GM12891 (cell line): ENCODE results near the gene EXOC4.

ENCODE experiments used
- DNase-seq: peaks from one replicate; pipeline ENCODE4 v3.0.0; 2011; ENCODE audit warnings: low spot score; ENCODE audit not compliant: insufficient read length
- FAIRE-seq: peaks from 2 replicates; lab custom pipeline; 2011; peaks lifted over from hg19 to GRCh38; lab: Jason Lieb, UNC
- PAX5 ChIP-seq: IDR thresholded peaks from 2 replicates; pipeline ENCODE4 v1.6.1; 2011; ENCODE audit warnings: low read length, moderate library complexity, mild to moderate bottlenecking; ENCODE audit not compliant: insufficient read depth, severe bottlenecking
- POLR2A ChIP-seq: IDR thresholded peaks from 2 replicates; pipeline ENCODE4 v1.6.1; 2011; ENCODE audit warnings: low read depth, low read length, control low read depth
- POLR2AphosphoS5 ChIP-seq: IDR thresholded peaks from 2 replicates; pipeline ENCODE4 v1.6.1; 2011; ENCODE audit warnings: low read depth, low read length, control low read depth
- POU2F2 ChIP-seq: IDR thresholded peaks from 2 replicates; pipeline ENCODE4 v1.6.1; 2011; ENCODE audit warnings: low read depth, mild to moderate bottlenecking, control low read depth, low read length, moderate library complexity
- SPI1 ChIP-seq: IDR thresholded peaks from 2 replicates; pipeline ENCODE4 v1.6.1; 2011; ENCODE audit warnings: low read depth, low read length, control low read depth
- TAF1 ChIP-seq: IDR thresholded peaks from 2 replicates; pipeline ENCODE4 v1.6.1; 2011; ENCODE audit warnings: low read depth, low read length, control low read depth

The EXOC4 gene

GRCh38 chr7:133819695-133820094, 566.8 kb downstream of the EXOC4 start:
- TF ChIP-seq PAX5, result no peak
- TF ChIP-seq POLR2AphosphoS5, result no peak
- no peak for TF ChIP-seq POU2F2
- TF ChIP-seq SPI1, result no peak
- TF ChIP-seq POLR2A, result no peak
- no peak for TF ChIP-seq TAF1
- FAIRE-seq (no peak), DNase-seq (no peak)

- TF ChIP-seq POU2F2, result no peak
- no peak for TF ChIP-seq POLR2AphosphoS5
- TF ChIP-seq SPI1, result no peak
- TF ChIP-seq POLR2A, result no peak
- no peak for TF ChIP-seq PAX5
- no peak for TF ChIP-seq TAF1
- no peak for DNase-seq
Measured at GRCh38 chr7:133820584-133820983, 567.7 kb downstream of the EXOC4 start.

GRCh38 chr7:133821171-133821570, 568.3 kb downstream of the EXOC4 start:
- no peak for TF ChIP-seq POLR2A
- TF ChIP-seq POU2F2, result no peak
- no peak for TF ChIP-seq POLR2AphosphoS5
- no peak for TF ChIP-seq PAX5
- TF ChIP-seq SPI1, result no peak
- no peak for TF ChIP-seq TAF1
- DNase-seq (no peak), FAIRE-seq (no peak)

More at GRCh38 chr7:133820584-133820983, 567.7 kb downstream of the EXOC4 start:
- no peak for FAIRE-seq

- no peak for DNase-seq
- TF ChIP-seq POLR2AphosphoS5 (no peak), POU2F2 (no peak), PAX5 (no peak), SPI1 (no peak), POLR2A (no peak), TAF1 (no peak)
- FAIRE-seq, result no peak
Measured at GRCh38 chr7:133822001-133822641, 569.2 kb downstream of the EXOC4 start.

- FAIRE-seq (no peak), DNase-seq (no peak)
- no peak for TF ChIP-seq SPI1
- TF ChIP-seq POLR2A, result no peak
- no peak for TF ChIP-seq POLR2AphosphoS5
- no peak for TF ChIP-seq TAF1
- TF ChIP-seq PAX5, result no peak
- TF ChIP-seq POU2F2, result no peak
Measured at GRCh38 chr7:133822868-133823552, 570.1 kb downstream of the EXOC4 start.

GRCh38 chr7:133824132-133824531, 571.3 kb downstream of the EXOC4 start:
- TF ChIP-seq SPI1, result no peak
- TF ChIP-seq POU2F2, result no peak
- no peak for TF ChIP-seq TAF1
- TF ChIP-seq PAX5, result no peak
- no peak for TF ChIP-seq POLR2A
- TF ChIP-seq POLR2AphosphoS5, result no peak
- no peak for FAIRE-seq
- DNase-seq, result no peak

- DNase-seq, result no peak
- no peak for TF ChIP-seq POU2F2
- TF ChIP-seq SPI1, result peak; percentile 23; the same call in 1 of the 2 replicates
- no peak for FAIRE-seq
Measured at GRCh38 chr7:133827707-133828623, 575.1 kb downstream of the EXOC4 start.

- TF ChIP-seq POU2F2, result no peak
- TF ChIP-seq POLR2AphosphoS5, result no peak
- TF ChIP-seq POLR2A, result no peak
- TF ChIP-seq SPI1, result no peak
- TF ChIP-seq PAX5, result no peak
- no peak for TF ChIP-seq TAF1
- FAIRE-seq, result no peak
Measured at GRCh38 chr7:133828906-133829305, 576.0 kb downstream of the EXOC4 start.

GRCh38 chr7:133829336-133829897, 576.5 kb downstream of the EXOC4 start:
- TF ChIP-seq TAF1 (no peak), POU2F2 (no peak), POLR2A (no peak), PAX5 (no peak), SPI1 (no peak), POLR2AphosphoS5 (no peak)
- FAIRE-seq (no peak), DNase-seq (no peak)

More at GRCh38 chr7:133828906-133829305, 576.0 kb downstream of the EXOC4 start:
- no peak for DNase-seq
